SU-DHL-6 (cell line): ENCODE data around the gene ADAM17.

ENCODE experiments used
- EZH2phosphoT487 ChIP-seq: fragments of 200-600 bp; sonication (generic), shearing (Covaris generic); conservative IDR thresholded peaks from 2 replicates; pipeline ENCODE4 v1.6.1; 2018; ENCODE audit warnings: mild to moderate bottlenecking, antibody characterized with exemption, low read length, moderate library complexity, mixed read lengths
- TF ChIP-seq, protein P1 (sequence below): fragments of 200-600 bp; sonication (generic); IDR thresholded peaks from one replicate; pipeline ENCODE4 v1.5.1; 2017; ENCODE audit warnings: antibody characterized with exemption, mild to moderate bottlenecking, low read length, moderate library complexity; ENCODE audit not compliant: insufficient read depth, poor library complexity, severe bottlenecking

DNA sequence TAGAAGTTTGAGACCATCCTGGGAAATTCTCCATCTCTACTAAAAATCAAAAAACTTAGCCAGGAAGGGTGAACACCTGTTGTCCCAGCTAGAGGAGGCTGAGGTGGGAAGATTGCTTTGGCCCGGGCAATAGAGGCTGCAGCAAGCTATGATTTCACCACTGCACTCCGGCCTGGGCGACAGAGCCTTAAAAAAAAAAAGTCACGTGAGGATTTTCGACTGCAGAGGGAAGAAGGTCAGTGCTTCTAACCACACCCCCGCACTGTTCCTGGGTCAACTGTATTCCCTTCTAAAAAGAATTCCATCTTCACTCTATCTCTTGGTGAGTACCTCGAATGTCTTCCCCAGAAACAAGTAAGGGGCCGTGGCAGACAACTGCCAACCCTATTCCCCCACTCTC is 31.3 kb downstream of the ADAM17 start:
- TF ChIP-seq, protein P1, sequence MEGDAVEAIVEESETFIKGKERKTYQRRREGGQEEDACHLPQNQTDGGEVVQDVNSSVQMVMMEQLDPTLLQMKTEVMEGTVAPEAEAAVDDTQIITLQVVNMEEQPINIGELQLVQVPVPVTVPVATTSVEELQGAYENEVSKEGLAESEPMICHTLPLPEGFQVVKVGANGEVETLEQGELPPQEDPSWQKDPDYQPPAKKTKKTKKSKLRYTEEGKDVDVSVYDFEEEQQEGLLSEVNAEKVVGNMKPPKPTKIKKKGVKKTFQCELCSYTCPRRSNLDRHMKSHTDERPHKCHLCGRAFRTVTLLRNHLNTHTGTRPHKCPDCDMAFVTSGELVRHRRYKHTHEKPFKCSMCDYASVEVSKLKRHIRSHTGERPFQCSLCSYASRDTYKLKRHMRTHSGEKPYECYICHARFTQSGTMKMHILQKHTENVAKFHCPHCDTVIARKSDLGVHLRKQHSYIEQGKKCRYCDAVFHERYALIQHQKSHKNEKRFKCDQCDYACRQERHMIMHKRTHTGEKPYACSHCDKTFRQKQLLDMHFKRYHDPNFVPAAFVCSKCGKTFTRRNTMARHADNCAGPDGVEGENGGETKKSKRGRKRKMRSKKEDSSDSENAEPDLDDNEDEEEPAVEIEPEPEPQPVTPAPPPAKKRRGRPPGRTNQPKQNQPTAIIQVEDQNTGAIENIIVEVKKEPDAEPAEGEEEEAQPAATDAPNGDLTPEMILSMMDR: no peak
- no peak for TF ChIP-seq EZH2phosphoT487
